NCI-H1694 (cell line): ENCODE data around the gene CROCC.

Experiments used
- DNase-seq: peaks from one replicate; lab custom pipeline; 2025; lab: John Stamatoyannopoulos, UW

CROCC gene

DNA sequence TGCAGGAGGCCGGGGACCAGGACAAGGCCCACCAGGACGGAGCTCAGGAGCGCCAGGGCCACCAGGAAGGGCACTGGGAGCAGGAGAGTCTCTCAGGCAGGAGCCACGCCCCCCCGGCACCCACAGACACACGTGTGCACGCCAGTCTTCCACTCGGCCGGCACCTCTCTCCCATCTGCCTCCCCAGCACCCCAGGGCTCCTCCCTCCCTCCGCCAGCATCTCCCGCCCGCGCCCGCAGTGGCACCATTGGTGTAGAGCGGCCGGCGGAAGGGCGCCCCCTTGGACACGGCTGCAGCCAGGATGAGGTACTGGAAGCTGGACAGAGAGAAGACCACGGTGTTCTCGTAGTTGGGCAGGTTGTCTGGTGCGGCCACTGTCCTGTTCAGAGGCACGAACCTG, 64.8 kb downstream of the CROCC start:
- DNase-seq: no peak

DNA sequence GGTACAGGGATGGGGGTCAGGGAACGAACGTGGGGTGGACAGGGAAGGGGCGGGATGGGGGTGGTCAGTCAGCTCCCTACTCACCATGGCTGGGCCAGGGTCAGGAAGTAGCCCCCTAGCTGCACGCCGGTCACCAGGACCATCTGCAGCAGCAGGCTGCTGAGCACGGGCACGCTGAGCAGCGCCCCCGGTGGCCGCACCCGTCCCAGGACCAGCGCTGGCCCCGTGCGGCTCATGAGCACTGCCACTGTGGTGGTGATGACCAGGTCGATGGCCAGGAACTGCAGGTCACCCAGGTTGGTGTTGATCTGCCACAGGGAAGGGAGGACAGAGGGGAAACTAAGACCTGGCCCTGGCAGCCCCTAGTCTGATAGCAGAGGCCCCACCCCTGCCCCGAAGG, 65.2 kb downstream of the CROCC start:
- DNase-seq: no peak

- no peak for DNase-seq
Measured at GRCh38 chr1:16988210-16988609, 66.5 kb downstream of the CROCC start.

- DNase-seq: no peak
Measured at GRCh38 chr1:16989676-16990391, 68.1 kb downstream of the CROCC start.

GRCh38 chr1:16991571-16991970, 69.8 kb downstream of the CROCC start:
- no peak for DNase-seq

GRCh38 chr1:16992102-16992501, 70.4 kb downstream of the CROCC start:
- no peak for DNase-seq

DNA sequence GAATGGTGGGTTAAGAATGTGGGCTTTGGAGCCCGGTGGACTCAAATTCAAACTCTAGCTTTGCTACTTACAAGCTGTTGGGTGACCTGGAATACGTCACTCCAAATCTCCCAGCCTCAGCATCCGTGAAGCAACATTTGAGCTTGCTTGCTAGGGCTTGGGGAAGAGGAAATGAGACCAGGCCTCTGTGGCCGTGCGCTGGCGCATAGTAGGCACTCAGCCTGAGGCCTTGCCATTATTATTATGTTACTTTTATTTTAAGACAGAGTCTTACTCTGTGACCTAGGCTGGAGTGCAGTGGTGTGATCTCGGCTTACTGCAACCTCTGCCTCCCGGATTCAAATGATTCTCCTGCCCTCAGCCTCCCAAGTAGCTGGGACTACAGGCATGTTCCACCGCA, 70.9 kb downstream of the CROCC start:
- no peak for DNase-seq

DNA sequence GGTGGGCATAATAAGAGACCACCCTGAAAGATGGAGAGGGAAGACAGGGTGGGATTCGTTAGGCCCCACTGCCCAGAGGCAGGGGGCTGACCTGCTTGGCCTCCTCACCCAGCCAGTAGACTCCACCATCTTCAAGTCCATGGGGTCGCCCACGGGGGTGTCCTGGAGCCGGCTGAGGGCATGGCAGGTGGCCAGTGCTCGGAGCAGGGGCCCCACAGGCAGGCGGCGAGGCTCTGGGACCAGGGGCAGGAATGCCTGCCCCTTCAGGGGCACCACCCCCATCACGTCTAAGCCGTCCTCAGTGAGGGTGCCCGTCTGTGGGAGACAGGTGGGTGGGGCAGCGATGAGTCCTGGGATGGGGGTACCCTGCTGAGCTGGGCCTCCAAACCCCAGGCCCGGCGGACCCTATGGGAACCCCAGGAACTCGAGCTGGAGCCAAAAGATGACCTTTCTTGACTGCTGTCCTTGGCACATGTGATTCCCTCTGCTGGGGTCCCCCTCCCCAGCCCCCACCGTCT, 71.8 kb downstream of the CROCC start:
- DNase-seq: no peak

GRCh38 chr1:16996845-16997244, 75.1 kb downstream of the CROCC start:
- no peak for DNase-seq

DNA sequence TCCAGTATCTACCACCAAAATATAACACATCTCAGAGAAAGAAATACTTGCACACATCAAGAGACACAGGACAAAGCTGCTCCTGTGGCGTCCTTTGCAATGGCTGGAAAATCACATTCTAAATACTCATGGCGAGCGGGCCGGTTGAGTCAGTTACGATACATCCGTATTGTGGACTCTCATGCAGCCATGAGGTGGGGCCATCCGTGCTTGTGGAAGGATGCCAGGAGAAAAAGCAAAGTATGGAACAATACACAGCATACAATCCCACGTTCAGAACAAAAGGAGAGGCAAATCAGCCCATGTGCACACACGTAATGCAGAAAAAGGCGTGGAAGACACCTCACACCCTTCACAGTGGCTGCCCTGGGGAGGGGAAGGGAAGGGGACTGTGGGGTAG, 76.9 kb downstream of the CROCC start:
- no peak for DNase-seq

- no peak for DNase-seq
Measured at GRCh38 chr1:16999863-17000262, 78.1 kb downstream of the CROCC start.

DNA sequence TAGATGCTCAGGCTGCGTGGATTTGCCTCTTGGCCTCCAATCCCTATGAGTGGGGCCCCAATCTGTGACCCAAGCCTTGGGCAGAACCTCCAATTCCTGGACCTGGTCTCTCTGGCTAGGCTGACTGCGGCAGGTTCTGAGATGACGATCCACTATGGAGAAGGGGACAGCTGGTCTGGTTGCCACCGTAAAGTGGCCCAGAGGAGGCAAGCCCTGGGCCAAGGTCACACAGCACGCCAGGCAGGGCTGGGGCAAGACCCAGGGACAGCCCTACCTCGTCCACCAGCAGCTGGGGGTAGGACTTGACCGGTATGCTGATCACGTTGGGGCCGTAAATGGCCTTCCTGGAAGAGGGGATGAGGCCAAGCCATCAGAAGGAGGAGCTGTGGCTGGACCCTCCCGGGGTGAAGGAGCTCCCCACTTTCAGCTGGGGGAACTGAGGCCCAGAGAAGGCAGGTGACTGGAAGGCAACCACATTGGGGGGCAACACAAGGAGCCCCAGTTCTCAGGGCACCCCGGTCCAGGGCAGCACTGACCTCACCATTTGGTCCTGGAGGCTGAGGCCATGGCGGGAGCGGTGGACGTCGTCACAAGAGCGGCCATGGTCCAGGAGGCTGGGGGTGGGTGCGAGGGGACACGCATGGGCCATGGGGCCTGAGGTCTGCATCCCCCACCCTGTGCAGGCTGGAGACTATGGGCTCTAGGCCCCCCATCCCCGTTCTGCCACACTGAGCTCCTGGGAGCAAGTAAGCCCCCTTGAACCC, 80.2 kb downstream of the CROCC start:
- DNase-seq: no peak

DNA sequence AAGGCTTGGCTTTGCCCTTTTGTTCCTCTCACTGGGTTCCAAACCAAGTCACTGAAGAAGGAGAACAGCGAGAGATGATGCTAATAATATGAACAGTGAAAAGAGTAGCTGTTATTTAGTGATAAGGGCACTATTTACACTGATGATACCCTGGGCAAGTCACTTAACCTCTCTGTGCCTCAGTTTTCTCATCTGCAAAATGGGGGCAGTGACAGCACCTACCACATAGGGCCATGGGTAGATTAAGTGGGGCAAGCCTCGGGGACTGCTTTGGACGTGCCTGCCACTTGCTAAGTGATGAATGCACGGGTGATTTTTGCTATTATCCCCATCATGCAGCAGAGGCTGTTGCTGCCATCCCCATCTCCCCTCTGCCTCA, 80.8 kb downstream of the CROCC start:
- no peak for DNase-seq

GRCh38 chr1:17004466-17005364, 83.0 kb downstream of the CROCC start:
- no peak for DNase-seq

DNA sequence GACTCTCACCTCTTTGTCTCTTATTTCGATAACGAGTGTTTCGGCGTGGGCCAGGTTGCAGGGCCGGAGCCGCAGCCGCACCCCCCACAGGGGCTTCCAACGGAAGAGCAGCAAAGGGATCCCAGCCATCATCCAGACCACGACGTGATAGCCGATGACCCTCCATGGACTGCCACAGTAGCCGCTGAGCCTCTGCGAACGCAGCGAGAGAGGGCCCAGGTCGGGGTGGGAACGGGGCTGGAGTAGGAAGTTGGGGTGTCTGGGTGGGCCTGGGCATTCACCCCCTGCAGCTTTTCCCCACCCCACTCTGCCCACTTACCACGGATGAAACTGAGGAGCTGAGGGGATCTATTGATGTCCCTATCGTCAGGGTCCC, 83.6 kb downstream of the CROCC start:
- no peak for DNase-seq

- no peak for DNase-seq
Measured at GRCh38 chr1:17007121-17007520, 85.4 kb downstream of the CROCC start.

DNA sequence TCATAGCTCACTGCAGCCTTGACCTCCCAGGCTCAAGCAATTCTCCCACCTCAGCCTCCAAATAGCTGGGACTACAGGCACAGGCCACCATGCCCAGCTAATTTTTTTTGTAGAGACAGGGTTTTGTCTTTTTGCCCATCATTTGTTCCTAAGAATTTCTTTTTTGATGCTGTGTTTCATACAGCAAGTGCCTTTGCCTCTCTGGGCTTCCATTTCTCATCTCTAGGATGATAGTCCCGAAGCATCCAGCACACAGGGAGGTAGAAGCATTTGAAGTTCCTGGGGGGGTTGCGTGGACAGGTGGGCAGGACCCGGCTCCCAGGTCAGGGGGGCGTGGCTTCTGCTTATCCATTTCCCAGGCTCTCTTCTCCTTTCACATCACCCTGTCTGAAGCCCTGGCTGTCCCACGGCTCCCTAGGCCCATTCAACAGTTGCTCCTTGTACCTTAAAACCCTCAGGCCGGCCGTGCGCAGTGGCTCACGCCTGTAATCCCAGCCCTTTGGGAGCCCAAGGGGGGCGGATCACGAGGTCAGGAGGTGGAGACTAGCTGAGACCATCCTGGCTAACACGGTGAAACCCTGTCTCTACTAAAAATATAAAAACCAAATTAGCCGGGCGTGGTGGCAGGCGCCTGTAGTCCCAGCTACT, 86.6 kb downstream of the CROCC start:
- no peak for DNase-seq

- DNase-seq: no peak
Measured at GRCh38 chr1:17009706-17010105, 88.0 kb downstream of the CROCC start.

DNA sequence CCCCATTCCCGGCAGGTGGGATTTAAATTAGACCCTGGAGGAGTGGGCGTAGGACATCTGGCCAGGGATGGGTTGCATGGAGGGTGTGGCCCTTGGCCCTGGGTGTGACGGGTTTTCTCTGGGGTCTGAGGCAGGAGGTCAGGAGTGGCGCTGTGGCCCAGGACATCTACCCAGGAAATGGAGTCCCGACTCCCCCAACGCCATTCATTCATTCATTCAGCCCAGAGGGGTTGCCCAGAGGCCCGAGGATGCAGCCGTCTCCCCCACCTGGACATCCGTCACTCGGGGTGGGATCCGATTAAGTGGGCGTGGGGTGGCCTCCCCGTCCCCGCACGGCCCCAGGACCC, 89.3 kb downstream of the CROCC start:
- no peak for DNase-seq

DNA sequence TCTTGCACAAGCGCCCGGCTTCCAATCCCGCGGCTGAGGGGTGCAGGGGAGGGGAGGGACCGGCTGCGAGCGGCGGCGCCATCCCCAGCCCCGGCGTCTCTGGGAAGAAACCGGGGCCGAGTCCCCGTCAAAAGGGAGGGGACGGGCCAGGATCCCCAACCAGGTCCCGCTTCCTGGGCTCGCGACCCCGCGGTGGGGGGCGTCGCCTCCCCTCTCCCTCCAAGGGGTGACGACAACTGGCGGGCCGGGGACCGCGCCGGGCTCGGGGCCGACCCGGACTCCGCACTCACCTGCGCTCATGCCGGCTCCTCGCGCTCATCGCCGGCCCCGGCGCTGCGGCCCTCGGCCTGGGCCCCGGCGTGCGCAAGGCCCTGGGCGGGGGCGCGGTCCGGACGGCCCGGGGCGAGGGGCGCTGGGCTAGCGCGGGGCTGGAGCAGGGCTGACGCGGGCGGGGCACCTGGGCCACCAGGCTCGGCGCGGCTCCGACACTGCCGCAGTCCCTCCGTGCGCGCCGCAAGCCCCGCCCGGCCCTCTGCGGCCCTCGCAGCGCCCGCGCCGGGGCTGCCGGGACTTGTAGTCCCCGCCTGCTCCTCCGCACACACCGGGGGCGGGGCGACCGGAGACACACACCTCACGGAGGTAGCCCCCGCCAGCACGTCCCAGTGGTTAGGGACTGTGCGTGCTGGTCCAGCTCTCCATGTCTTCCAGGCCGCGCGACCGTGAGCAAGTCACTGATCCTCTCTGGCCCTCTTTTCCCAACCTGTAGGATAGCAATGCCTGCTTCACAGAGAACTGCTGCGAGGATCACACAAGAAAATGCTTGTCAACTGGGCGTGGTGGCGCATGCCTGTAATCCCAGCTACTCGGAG, 89.9 kb downstream of the CROCC start, which contains the start of gene ATP13A2:
ATP13A2 (minus strand) TSS at position 490 of the 869 bp plus-strand sequence; CDS start at position 300, 190 bp downstream.
- DNase-seq: peak; percentile 46
